Putamen (tissue), 1 donor: Measurements from ENCODE around the gene TEKT2.

Experiments
- DNase-seq: peaks from one replicate; pipeline ENCODE4 v3.0.0-alpha.2; 2016; ENCODE audit warnings: low spot score

Gene TEKT2

DNA sequence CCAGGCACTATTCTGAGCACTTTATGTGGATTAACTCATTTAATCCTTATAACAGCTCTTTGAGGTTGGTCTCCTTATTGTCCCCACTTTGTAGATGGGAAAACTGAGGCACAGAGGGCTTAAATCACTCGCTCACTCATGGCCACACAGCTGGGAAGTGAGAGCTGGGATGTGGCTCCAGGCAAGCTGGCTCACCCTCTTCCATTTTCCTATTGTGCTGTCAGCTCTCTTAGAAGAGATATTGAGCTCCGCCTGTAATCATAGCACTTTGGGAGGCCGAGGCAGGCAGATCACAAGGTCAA lies 45.0 kb downstream of the TEKT2 start:
- no peak for DNase-seq

DNA sequence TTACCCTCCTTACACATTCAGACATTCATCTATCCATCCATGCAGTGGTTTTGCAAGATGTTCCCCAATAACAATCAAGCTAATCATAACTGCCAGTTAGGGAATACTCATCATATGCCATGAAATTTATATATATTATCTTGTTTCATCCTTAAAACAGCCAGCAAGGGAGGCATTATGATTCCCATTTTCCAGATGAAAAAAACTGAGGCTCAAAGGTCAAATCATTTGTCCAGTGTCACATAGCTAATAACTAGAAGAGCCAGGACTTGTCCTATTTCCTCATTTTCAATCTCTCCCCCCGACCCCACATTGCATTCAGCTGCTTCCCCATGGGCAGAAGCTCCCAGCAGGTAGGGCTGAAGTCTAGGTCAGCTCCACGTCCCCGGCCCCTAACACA lies 48.1 kb downstream of the TEKT2 start:
- DNase-seq = no peak

DNA sequence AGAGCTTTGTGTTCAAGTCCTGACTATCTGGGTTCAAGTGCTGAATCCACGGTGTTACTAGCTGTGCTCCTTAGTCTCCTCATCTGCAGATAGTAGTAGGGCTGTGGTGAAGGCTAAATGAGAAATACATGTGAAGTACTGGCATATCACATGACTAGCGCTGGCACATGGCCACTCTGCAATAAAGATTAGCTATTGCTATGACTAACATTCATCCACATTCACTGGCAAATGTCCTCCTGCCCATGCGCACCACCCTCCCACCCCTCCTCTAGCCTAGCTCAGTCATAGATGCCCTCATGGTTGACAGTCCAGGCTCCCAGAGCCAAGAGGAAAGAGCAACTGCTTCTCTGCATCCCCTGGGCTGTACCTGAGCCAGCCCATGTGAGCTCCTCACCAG lies 49.6 kb downstream of the TEKT2 start:
- DNase-seq = no peak

DNA sequence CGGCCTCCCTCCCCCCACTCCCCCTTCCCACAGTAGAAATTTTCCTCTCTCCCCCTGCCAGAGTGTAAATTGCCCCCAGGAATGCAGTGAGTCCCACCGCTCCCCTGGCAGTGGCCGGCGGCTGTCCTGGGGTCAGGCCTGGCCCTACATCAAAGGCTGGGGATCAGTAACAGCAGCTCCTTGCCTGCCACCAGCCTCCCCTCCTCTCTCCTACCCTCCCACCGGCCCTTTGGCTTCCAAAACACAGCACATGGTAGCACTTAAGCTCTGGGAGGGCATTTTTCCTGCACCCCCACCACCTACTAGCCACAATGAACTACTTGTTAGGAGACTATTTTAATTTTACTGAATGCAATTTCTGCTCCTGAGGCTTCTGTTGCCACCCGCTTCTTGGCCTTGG lies 50.1 kb downstream of the TEKT2 start:
- DNase-seq = no peak

DNA sequence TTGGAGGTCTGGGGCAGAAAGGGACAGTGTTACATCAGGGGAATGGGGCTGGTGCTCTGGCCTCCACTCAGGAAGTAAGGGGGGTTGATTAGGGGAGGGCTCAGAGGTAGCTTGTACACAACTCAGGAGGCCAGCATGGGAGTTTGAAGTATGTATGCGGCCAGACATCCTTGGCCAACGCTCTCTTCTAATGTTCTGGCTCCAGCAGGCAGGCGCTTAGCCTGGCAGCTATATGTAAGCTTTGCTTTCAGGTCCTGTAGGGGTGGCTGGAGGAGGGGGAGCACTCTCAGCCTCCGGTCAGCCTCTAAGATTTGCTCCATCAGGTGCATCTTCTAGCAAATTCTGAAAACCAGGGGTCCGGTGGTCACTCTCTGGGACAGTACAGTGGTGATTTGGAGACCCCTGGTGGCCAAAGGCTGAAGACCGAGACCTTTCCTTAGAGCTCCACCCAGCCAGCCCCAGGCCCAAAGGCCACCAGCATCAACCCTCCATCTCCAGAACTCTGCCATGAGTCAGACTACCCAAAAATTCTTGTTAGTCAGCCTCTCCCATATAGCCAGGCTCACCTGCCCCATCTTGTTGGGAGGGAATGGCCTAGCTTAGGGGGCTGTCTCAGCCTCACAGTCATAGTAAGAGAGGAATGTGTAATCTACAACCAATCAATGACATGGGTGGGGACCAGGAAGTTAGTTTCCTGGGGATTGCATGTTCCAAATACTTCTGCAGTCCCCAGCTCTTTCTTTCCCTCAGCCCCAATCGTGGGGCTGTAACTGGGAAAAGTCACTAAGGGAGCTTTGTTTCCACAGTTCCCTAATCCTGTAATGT lies 50.8 kb downstream of the TEKT2 start:
- no peak for DNase-seq

DNA sequence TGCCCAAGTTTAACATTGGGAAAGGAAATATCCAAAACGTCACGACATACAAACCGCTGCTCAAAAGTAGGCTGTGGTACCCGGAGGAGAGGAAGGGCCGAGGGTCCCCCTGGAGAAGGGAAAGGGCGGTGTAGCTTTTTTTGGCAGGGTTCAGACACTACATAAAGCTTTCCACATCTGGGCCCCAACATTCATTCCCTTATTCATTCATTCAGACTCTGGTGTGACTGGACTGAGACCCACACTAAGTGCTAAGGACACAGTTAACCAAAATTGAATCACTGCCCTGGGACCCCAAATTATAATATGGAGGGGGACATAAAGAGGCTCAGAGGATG lies 51.4 kb downstream of the TEKT2 start:
- no peak for DNase-seq

DNA sequence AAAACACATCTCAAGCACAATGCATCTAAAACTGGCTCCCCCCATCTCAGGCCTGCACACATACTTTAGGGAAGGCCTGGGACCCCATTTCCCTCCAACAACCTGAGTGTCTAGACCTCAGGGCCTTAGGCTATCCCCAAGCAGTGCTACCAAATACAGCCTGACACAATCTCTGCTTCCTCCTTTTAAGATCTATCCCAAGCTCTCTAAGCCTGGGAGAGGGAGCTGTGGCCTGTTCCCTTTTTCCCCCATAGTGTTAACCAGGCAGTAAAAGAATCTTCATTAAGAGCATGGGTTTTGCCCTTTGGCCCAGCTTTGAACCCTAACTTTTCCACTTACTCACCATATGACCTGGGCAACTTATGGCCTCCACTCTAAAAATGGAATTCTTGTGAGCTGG lies 51.9 kb downstream of the TEKT2 start:
- DNase-seq = no peak

DNA sequence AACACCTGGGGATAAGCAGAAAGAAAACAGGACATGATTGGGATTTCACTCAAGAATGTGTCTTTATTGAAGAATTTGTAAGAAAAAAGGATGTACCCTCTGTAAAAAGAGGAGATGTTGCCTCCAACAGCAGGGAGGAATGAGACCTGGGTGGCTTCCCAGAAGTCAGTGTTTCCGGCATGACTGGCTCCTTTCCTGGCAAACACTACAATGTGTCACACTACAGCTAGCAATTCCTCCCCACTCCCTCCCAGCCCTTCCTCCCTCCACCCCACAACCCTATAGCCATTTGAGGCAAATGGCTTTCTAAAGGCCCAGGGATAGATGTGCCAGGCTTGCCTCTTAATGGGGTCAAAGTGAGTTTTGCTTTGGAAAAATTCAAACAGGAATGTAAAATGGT lies 52.6 kb downstream of the TEKT2 start:
- DNase-seq = no peak

DNA sequence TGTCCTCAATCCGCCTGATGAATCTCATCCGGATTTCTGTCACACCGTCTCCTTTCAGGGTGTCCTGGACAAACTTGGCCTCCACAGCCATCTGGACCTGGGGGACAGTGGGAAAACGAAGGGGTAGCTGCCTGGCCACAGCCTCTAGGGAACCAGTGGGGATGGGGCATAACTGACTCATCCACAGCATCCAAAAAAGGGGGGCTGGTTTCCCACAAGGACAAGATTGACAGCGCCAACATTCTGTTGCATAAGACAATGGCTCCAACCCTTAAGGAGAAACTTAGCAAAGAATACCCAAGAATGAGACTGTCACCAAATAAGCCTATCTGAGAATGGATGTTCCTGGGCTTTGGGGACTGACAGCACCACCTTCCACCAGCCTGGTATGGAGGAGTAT lies 53.3 kb downstream of the TEKT2 start:
- no peak for DNase-seq

DNA sequence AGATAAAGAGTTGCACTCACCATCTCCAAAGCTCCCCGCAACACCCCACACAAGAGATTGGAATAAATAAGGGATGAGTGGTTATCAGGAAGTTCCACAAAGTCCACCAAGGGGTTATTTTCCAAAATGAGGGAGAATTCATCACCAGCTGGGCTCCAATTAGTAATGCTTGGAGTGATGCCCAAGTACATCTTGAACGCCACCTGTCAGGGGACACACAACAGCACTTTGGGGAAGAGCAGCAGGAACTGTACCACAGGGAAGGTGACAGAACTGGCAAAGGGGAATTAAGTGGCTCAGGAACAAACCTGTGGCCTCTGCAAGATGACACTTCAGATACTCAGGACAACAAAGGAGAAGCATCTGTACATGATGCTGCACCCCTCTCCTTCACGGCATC lies 53.9 kb downstream of the TEKT2 start:
- no peak for DNase-seq
